Trophoblast cell (in vitro differentiated cells and primary cell): ENCODE results near the gene SART1.
"Not testable (repeated sequence)": the region's sequence is repeated elsewhere in the genome, so short reads cannot be mapped to it uniquely, and the experiment has no call there.

Source experiments
- DNase-seq, 2 donors: peaks; one replicate each; pipeline ENCODE4 v3.0.0-alpha.2; 2016
- H2AFZ ChIP-seq: 2 replicates; pipeline ENCODE4 v1.6.1; 2013; ENCODE audit warnings: low read length, moderate library complexity, mild to moderate bottlenecking; ENCODE audit not compliant: insufficient read depth, poor library complexity
- H2AK5ac ChIP-seq: 2 replicates; pipeline ENCODE4 v1.6.1; 2013; ENCODE audit warnings: mild to moderate bottlenecking, low read length
- H2BK120ac ChIP-seq: 2 replicates; pipeline ENCODE4 v1.6.1; 2013; ENCODE audit warnings: low read length, mild to moderate bottlenecking, moderate library complexity; ENCODE audit not compliant: insufficient read depth, poor library complexity
- H2BK12ac ChIP-seq: 2 replicates; pipeline ENCODE4 v1.6.1; 2013; ENCODE audit warnings: mild to moderate bottlenecking, low read length, moderate library complexity
- H2BK5ac ChIP-seq: 2 replicates; pipeline ENCODE4 v1.6.1; 2013; ENCODE audit warnings: low read length, low read depth, moderate library complexity, mild to moderate bottlenecking; ENCODE audit not compliant: poor library complexity
- H3K14ac ChIP-seq: 2 replicates; pipeline ENCODE4 v1.6.1; 2013; ENCODE audit warnings: mild to moderate bottlenecking, low read length
- H3K18ac ChIP-seq: 2 replicates; pipeline ENCODE4 v1.6.1; 2013; ENCODE audit warnings: mild to moderate bottlenecking, low read length
- H3K23ac ChIP-seq: 2 replicates; pipeline ENCODE4 v1.6.1; 2013; ENCODE audit warnings: low read length
- H3K27ac ChIP-seq: 2 replicates; pipeline ENCODE4 v1.5.1; 2013; ENCODE audit warnings: low read depth, mild to moderate bottlenecking, inconsistent platforms, low read length, moderate library complexity
- H3K27me3 ChIP-seq: 2 replicates; pipeline ENCODE4 v1.6.1; 2013; ENCODE audit warnings: inconsistent platforms, mild to moderate bottlenecking, low read length, moderate library complexity; ENCODE audit not compliant: insufficient read depth
- H3K36me3 ChIP-seq, 2 experiments: 1 replicate in 1 of 2; 2 replicates in 1 of 2; pipeline ENCODE4 v1.6.1; 2013; ENCODE audit warnings: low read length in 2 of 2, mild to moderate bottlenecking in 2 of 2, moderate library complexity in 1 of 2; ENCODE audit not compliant: insufficient read depth in 2 of 2, control insufficient read depth in 1 of 2
- H3K4ac ChIP-seq: 2 replicates; pipeline ENCODE4 v1.6.1; 2013; ENCODE audit warnings: low read depth, mild to moderate bottlenecking, low read length, moderate library complexity
- H3K4me1 ChIP-seq, 2 experiments: 1 replicate in 1 of 2; 2 replicates in 1 of 2; pipeline ENCODE4 v1.6.1; 2013; ENCODE audit warnings: low read length in 2 of 2, mild to moderate bottlenecking in 2 of 2, moderate library complexity in 1 of 2; ENCODE audit not compliant: insufficient read depth in 2 of 2, control insufficient read depth in 1 of 2
- H3K4me2 ChIP-seq: 2 replicates; pipeline ENCODE4 v1.6.1; 2013; ENCODE audit warnings: inconsistent platforms, mild to moderate bottlenecking, low read length, moderate library complexity
- H3K4me3 ChIP-seq: 2 replicates; pipeline ENCODE4 v1.5.1; 2013; ENCODE audit warnings: mild to moderate bottlenecking, low read depth, low read length, inconsistent platforms
- H3K79me1 ChIP-seq: one replicate; pipeline ENCODE4 v1.6.1; 2013; ENCODE audit warnings: low read length
- H3K79me2 ChIP-seq: 2 replicates; pipeline ENCODE4 v1.6.1; 2013; ENCODE audit warnings: low read length, mild to moderate bottlenecking; ENCODE audit not compliant: control insufficient read depth, insufficient read depth, poor library complexity
- H3K9ac ChIP-seq: 2 replicates; pipeline ENCODE4 v1.6.1; 2013; ENCODE audit warnings: mild to moderate bottlenecking, low read length
- H3K9me3 ChIP-seq: 2 replicates; pipeline ENCODE4 v1.6.1; 2013; ENCODE audit warnings: low read depth, mild to moderate bottlenecking, control low read depth, inconsistent platforms, low read length; ENCODE audit not compliant: insufficient read depth
- H4K12ac ChIP-seq: 2 replicates; pipeline ENCODE4 v1.6.1; 2013; ENCODE audit warnings: low read depth, mild to moderate bottlenecking, low read length, moderate library complexity
- H4K8ac ChIP-seq: 2 replicates; pipeline ENCODE4 v1.6.1; 2013; ENCODE audit warnings: low read depth, mild to moderate bottlenecking, low read length, moderate library complexity
- H4K91ac ChIP-seq: one replicate; pipeline ENCODE4 v1.6.1; 2013; ENCODE audit warnings: low read depth, mild to moderate bottlenecking, low read length, moderate library complexity
- WGBS: extraction: QIAGEN DNeasy Blood & Tissue Kit; methylation state at CpG from one replicate; pipeline ENCODE4 v1.1.7; 2013; ENCODE audit warnings: missing lambda C conversion rate; ENCODE audit not compliant: insufficient read length, insufficient coverage; ENCODE audit errors: extremely low coverage; 5-methylcytosine and 5-hydroxymethylcytosine counted together

Gene SART1

GRCh38 chr11:66020618-66021357, 59.3 kb downstream of the SART1 start:
- Histone ChIP-seq H3K79me1 (no peaks in the 10 kb centered on the region), H3K4me2 (no peak overlapping the region), H3K27ac (no peak overlapping the region), H3K27me3 (no peaks in the 10 kb centered on the region), H4K8ac (no peak overlapping the region), H3K4ac (no peak overlapping the region), H3K18ac (no peak overlapping the region), H3K9me3 (peaks cover 4% of the 10 kb centered on the region), H4K91ac (no peak overlapping the region), H3K4me1 (peaks cover 0 to 3% of the 10 kb centered on the region in 2 experiments), H4K12ac (no peak overlapping the region), H2AK5ac (peak overlapping the region; percentile 22), H3K14ac (no peak overlapping the region), H3K9ac (no peak overlapping the region), H3K79me2 (no peaks in the 10 kb centered on the region), H2AFZ (no peak overlapping the region), H2BK5ac (no peak overlapping the region), H2BK12ac (peak overlapping the region; percentile 71), H3K4me3 (no peak overlapping the region), H2BK120ac (no peak overlapping the region), H3K36me3 (no peaks in the 10 kb centered on the region), H3K23ac (no peak overlapping the region)
- DNase-seq: peak; percentile 78 to 79
- WGBS: no CpG with 5 or more reads among the region's 25 CpGs

- no peak overlapping the region for H3K4me3 ChIP-seq
- H3K14ac ChIP-seq: no peak overlapping the region
- no peak overlapping the region for H3K4me2 ChIP-seq
Observed at GRCh38 chr11:66022401-66023185, 61.1 kb downstream of the SART1 start.

GRCh38 chr11:66023186-66023440, 61.6 kb downstream of the SART1 start:
- H3K27me3 ChIP-seq, H2BK120ac ChIP-seq, H3K4me1 ChIP-seq, H4K8ac ChIP-seq, H3K23ac ChIP-seq, H3K4me3 ChIP-seq, H3K9me3 ChIP-seq, H3K4ac ChIP-seq, H2BK12ac ChIP-seq, H2AK5ac ChIP-seq, H4K12ac ChIP-seq, H3K27ac ChIP-seq, H3K18ac ChIP-seq, H3K79me1 ChIP-seq, H3K4me2 ChIP-seq, H3K9ac ChIP-seq, H3K14ac ChIP-seq, H4K91ac ChIP-seq, H3K79me2 ChIP-seq, H3K36me3 ChIP-seq, H2BK5ac ChIP-seq, H2AFZ ChIP-seq, DNase-seq: not testable (repeated sequence)
- no CpG with 5 or more reads among the region's 5 CpGs for whole genome bisulfite sequencing

More at GRCh38 chr11:66022401-66023185, 61.1 kb downstream of the SART1 start:
- H4K91ac ChIP-seq: no peak overlapping the region
- no peaks in the 10 kb centered on the region for H3K79me2 ChIP-seq
- no peak overlapping the region for H3K23ac ChIP-seq
- H2BK120ac ChIP-seq: no peak overlapping the region
- no peak overlapping the region for H3K9ac ChIP-seq
- no peak overlapping the region for H2AK5ac ChIP-seq
- H3K9me3 ChIP-seq: peaks cover 7% of the 10 kb centered on the region
- no peaks in the 10 kb centered on the region for H3K79me1 ChIP-seq
- H3K27ac ChIP-seq: no peak overlapping the region
- peak; percentile 80 to 92 for DNase-seq
- no peak overlapping the region for H2BK5ac ChIP-seq
- no peaks in the 10 kb centered on the region for H3K27me3 ChIP-seq
- no CpG with 5 or more reads among the region's 46 CpGs for WGBS
- no peaks in the 10 kb centered on the region for H3K36me3 ChIP-seq
- H3K4ac ChIP-seq: no peak overlapping the region
- H2AFZ ChIP-seq: no peak overlapping the region
- peak overlapping the region; percentile 29 for H2BK12ac ChIP-seq
- H3K4me1 ChIP-seq: no peaks in the 10 kb centered on the region
- peak overlapping the region; percentile 74 for H4K12ac ChIP-seq
- H4K8ac ChIP-seq: peak overlapping the region; percentile 90
- H3K18ac ChIP-seq: no peak overlapping the region

GRCh38 chr11:66026017-66026529, 64.5 kb downstream of the SART1 start, which contains the start of gene CATSPER1:
CATSPER1 (minus strand) TSS chr11:66026479; CDS start chr11:66026379, 100 bp downstream.
- no CpG with 5 or more reads among the region's 18 CpGs for WGBS
- no peak within 1 kb of the TSS for H3K9ac ChIP-seq
- no peak within 1 kb of the TSS for H4K12ac ChIP-seq
- H3K18ac ChIP-seq: no peak within 1 kb of the TSS
- no peaks in the 10 kb centered on the region for H3K79me2 ChIP-seq
- H3K14ac ChIP-seq: no peak within 1 kb of the TSS
- H2BK5ac ChIP-seq: no peak within 1 kb of the TSS
- H3K36me3 ChIP-seq: no peaks in the 10 kb centered on the region
- peaks cover 7% of the 10 kb centered on the region for H3K9me3 ChIP-seq
- no peak within 1 kb of the TSS for H2AFZ ChIP-seq
- H3K79me1 ChIP-seq: no peaks in the 10 kb centered on the region
- no peak for DNase-seq
- H2AK5ac ChIP-seq: no peak within 1 kb of the TSS
- no peak within 1 kb of the TSS for H2BK120ac ChIP-seq
- no peak within 1 kb of the TSS for H3K4me3 ChIP-seq
- H4K91ac ChIP-seq: no peak within 1 kb of the TSS
- H3K27ac ChIP-seq: no peak within 1 kb of the TSS
- no peak within 1 kb of the TSS for H3K23ac ChIP-seq
- no peak within 1 kb of the TSS for H3K4ac ChIP-seq
- H2BK12ac ChIP-seq: no peak within 1 kb of the TSS
- H3K27me3 ChIP-seq: no peaks in the 10 kb centered on the region
- no peak within 1 kb of the TSS for H3K4me2 ChIP-seq
- no peak within 1 kb of the TSS for H4K8ac ChIP-seq
- no peaks in the 10 kb centered on the region for H3K4me1 ChIP-seq
